GM19452 (cell line): ENCODE measurements around the gene METTL16.
"Not testable (repeated sequence)": the region's sequence is repeated elsewhere in the genome, so short reads cannot be mapped to it uniquely, and the experiment has no call there.

Experiments used
- ATAC-seq: cut with Tn5 transposase; IDR thresholded peaks from one replicate; pipeline ENCODE4 v1.9.1; 2021; ENCODE audit not compliant: unreplicated experiment

METTL16 gene

GRCh38 chr17:2507015-2507414 is 4.7 kb downstream of the METTL16 start:
- not testable (repeated sequence) for ATAC-seq

GRCh38 chr17:2503627-2504026 is 8.1 kb downstream of the METTL16 start:
- no peak for ATAC-seq

GRCh38 chr17:2502871-2503580 is 8.7 kb downstream of the METTL16 start:
- ATAC-seq: no peak

DNA sequence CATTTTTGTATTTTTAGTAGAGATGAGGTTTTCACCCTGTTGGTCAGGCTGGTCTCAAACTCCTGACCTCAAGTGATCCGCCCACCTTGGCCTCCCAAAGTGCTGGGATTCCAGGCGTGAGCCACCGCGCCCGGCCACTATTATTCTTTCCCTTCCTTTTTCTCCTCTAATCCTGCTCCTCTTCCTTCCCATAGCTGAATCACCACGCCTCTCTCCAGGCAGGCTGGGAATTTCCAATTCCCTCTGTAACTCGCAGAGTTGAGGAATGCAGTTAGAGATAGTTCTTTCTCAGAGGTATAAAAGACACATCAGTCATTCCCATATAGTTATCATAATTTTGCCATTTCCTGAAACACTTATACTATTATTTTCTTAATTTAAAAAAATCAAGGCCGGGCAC is 11.2 kb downstream of the METTL16 start:
- no peak for ATAC-seq

GRCh38 chr17:2489286-2489685 is 22.4 kb downstream of the METTL16 start:
- not testable (repeated sequence) for ATAC-seq

GRCh38 chr17:2487306-2487705 is 24.4 kb downstream of the METTL16 start:
- ATAC-seq: no peak

DNA sequence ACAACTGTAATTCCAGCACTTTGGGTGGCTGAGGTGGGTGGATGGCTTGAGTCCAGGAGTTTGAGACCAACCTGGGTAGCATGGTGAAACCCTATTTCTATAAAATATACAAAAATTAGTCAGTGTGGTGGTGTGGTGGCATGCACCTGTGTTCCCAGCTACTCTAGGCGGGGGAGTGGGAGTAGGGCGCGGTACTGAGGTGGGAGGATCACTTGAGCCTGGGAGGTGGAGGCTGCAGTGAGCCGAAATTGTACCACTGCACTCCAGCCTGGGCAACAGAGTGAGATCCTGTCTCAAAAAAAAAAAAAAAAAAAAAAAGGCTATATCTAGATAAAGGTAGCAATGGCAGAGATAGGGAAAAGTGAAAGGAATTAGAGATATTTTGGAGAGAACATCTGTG is 25.0 kb downstream of the METTL16 start:
- not testable (repeated sequence) for ATAC-seq

GRCh38 chr17:2485970-2486369 is 25.7 kb downstream of the METTL16 start:
- ATAC-seq: no peak

DNA sequence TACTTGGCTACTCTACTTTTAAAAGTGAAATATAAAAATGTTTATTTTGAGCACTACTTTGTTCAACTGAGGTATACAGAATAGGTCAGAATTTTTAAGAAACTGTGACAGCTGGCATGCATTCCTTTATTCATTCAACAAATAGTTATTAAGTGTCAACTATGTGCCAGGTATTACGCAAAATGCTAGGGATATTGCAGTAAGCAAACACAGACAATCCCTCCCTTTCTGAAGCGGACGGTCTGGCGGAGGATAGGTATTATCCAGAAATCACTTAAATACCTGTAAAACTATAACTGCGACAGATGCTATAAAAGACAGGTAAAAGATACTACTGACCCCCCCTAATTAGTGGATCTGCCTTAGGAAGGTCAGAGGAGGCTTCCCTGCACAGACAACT is 26.1 kb downstream of the METTL16 start:
- ATAC-seq: no peak

- no peak for ATAC-seq
These were observed 26.8 kb downstream of the METTL16 start for GRCh38 chr17:2484876-2485275.

GRCh38 chr17:2483084-2483483 is 28.6 kb downstream of the METTL16 start:
- ATAC-seq: no peak

GRCh38 chr17:2482218-2482617 is 29.5 kb downstream of the METTL16 start:
- ATAC-seq: no peak

- ATAC-seq: no peak
These were observed 29.9 kb downstream of the METTL16 start for GRCh38 chr17:2481760-2482159.

DNA sequence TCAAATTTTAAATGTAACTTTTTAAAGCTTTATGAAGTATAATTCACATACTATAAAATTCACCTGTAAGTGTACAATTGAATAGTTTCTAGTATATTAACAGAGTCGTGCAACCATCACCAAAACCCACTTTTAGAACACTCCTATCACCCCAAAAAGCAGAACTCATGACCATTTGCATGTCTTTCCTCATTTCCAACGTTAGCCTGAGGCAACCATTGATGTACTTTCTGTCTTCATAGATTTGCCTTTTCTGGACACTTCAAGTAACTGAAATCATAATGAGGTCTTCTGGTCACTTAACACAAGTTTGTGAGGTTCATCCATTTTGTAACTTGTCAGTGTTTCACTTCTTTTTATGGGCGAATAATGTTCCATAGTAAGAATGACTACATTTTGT is 33.2 kb downstream of the METTL16 start:
- ATAC-seq: no peak

GRCh38 chr17:2475056-2475455 is 36.6 kb downstream of the METTL16 start:
- ATAC-seq: no peak

DNA sequence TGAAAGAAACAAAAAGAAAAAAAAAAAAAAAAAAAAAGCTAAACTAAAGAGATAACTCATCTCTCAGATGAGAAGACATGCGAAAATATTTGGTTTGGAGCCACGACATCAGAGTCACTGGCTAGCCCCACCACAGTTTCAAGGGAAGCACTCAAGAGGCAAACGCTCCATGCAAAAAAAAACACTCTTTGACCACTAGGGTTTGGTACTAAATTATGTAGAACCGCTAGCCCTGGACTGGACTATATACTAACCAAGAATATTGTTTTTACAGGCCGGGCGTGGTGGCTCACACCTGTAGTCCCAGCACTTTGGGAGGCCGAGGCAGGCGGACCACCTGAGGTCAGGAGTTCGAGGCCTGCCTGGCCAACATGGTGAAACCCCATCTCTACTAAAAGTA is 37.3 kb downstream of the METTL16 start:
- no peak for ATAC-seq

DNA sequence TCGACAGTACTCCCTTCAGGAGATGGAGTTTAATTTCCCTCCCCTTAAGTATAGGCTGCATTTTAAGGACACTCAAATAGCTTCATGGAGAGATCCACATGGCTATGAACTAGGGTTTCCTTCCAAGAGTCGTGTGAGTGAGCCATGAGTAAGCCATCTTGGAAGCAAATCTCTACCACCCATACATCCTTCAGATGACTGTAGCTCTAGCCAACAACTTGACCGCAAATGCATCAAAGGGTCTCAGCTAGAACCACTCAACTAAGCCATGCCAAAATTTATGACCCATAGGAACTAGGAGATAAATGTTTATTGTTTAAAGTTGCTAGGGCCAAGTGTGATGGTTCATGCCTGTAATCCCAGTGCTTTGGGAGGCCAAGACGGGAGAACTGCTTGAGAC is 43.4 kb downstream of the METTL16 start:
- no peak for ATAC-seq

- no peak for ATAC-seq
These were observed 44.8 kb downstream of the METTL16 start for GRCh38 chr17:2466931-2467330.

- ATAC-seq: no peak
These were observed 49.2 kb downstream of the METTL16 start for GRCh38 chr17:2462481-2462880.

DNA sequence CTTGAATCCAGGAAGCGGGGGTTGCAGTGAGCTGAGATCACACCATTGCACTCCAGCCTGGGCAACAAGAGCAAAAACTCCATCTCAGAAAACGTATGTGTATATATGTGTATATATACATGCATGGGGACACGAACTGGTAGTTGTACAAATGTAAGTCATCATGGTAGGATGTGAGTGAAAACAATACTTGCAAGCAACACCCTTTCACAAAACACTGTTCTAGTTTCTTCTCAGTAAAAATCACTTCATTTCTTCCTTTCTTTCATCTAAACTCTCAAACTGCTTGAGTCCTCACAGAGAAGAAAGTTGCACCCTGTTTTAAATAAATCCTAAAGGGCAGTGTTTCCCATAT is 51.8 kb downstream of the METTL16 start:
- no peak for ATAC-seq

- ATAC-seq: no peak
These were observed 53.8 kb downstream of the METTL16 start for GRCh38 chr17:2457913-2458312.

GRCh38 chr17:2456475-2456874 is 55.2 kb downstream of the METTL16 start:
- ATAC-seq: no peak

DNA sequence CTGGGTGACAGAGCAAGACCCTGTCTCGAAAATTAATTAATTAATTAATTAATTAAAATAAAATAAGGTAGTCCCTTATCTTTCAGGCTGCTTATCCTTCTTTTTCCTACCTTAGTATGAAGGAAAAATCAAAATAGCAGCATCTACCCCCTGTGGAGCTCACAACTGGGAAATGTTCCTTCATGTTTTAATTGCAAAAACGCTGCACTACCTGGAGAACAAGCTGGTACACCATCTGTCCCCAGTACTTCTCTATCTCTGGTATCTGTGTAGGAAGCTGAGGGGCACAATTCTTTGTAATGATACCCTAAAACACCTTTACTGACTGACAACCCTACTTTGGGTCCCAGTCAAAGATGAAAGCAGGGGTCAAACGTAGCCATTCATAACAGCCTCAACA is 55.7 kb downstream of the METTL16 start:
- ATAC-seq: no peak
